ENCODE measurements around the gene SPDYE4. TPM values are rescaled to one million over a fixed set of nuclear protein-coding genes. Genes with fewer than 3 reads are reported as not detected.

The SPDYE4 gene
- polyA plus RNA-seq, 1 experiment = not detected

- Histone ChIP-seq H3K27me3 (ENCODE audit: control insufficient read depth, insufficient read depth, low read length) (peaks cover 4% of the 10 kb centered on the region), H3K36me3 (ENCODE audit: control insufficient read depth, insufficient read depth, low read length) (no peaks in the 10 kb centered on the region), H3K4me3 (ENCODE audit: low read depth, low read length) (no peak overlapping the region)
- POLR2A ChIA-PET = no interaction called here
- TF ChIP-seq CTCF (IDR thresholded peaks at IDR 0.05; ENCODE audit: insufficient read depth, low read depth, low read length) = no peak
- DNase-seq (ENCODE audit: low read depth) = no peak
- CTCF ChIA-PET = no interaction called here
Observed at GRCh38 chr17:8701221-8701620, 57.1 kb downstream of the SPDYE4 start.

Other genes starting within 250 kb of the SPDYE4 start
- gene MYH10, start 127.8 kb downstream of the SPDYE4 start, polyA plus RNA-seq (2011; rRNA removed) = 46.3 and 62.1 TPM in 2 replicates
- gene CCDC42, start 13.7 kb downstream of the SPDYE4 start, polyA plus RNA-seq (2011; rRNA removed) = not detected in 2 replicates
- gene MFSD6L, start 40.8 kb upstream of the SPDYE4 start, polyA plus RNA-seq (2011; rRNA removed) = not detected in 2 replicates
- gene PIK3R6, start 109.1 kb upstream of the SPDYE4 start, polyA plus RNA-seq (2011; rRNA removed) = not detected in 2 replicates
- gene PIK3R5, start 207.2 kb upstream of the SPDYE4 start, polyA plus RNA-seq (2011; rRNA removed) = 0.02 TPM in 1 of 2 replicates, not detected in the other

Measured in BJ (cell line).